Measurements from ENCODE around the gene MAPK8IP1.
"Not testable (repeated sequence)": the region's sequence is repeated elsewhere in the genome, so short reads cannot be mapped to it uniquely, and the experiment has no call there.

The MAPK8IP1 gene

GRCh38 chr11:45902452-45903380 lies 17.3 kb downstream of the MAPK8IP1 start:
- WGBS, result 95% methylated on average over 56 of the region's 56 CpGs
- H2BK12ac ChIP-seq (ENCODE audit: low read length in 2 of 2), result no peak overlapping the region

GRCh38 chr11:45904309-45904915 lies 19.0 kb downstream of the MAPK8IP1 start:
- no peak overlapping the region for H3K4me3 ChIP-seq (ENCODE audit: insufficient read depth in 1 of 2, low read depth in 1 of 2, low read length in 2 of 2)
- H2BK120ac ChIP-seq (ENCODE audit: low read depth, low read length), result no peak overlapping the region
- H2BK12ac ChIP-seq (ENCODE audit: low read length in 2 of 2), result no peak overlapping the region
- H3K18ac ChIP-seq (ENCODE audit: low read depth in 1 of 2, low read length in 2 of 2), result no peak overlapping the region
- H3K4me2 ChIP-seq (ENCODE audit: low read length, poor library complexity, severe bottlenecking), result no peak overlapping the region
- H3K9ac ChIP-seq (ENCODE audit: low read length), result no peak overlapping the region
- no peak overlapping the region for H3K27ac ChIP-seq (ENCODE audit: low read length, poor library complexity, severe bottlenecking)
- no peak overlapping the region for H2AFZ ChIP-seq (ENCODE audit: low read depth, low read length)
- no peak overlapping the region for H3K4ac ChIP-seq (ENCODE audit: low read depth in 1 of 2, low read length in 2 of 2)
- H4K8ac ChIP-seq (ENCODE audit: low read length), result no peak overlapping the region
- no peak overlapping the region for H3K23ac ChIP-seq (ENCODE audit: low read length in 2 of 2)
- H2AK5ac ChIP-seq (ENCODE audit: low read length, severe bottlenecking), result no peak overlapping the region
- H2BK15ac ChIP-seq (ENCODE audit: low read depth, poor library complexity, severe bottlenecking), result no peak overlapping the region
- peaks cover 0 to 14% of the 10 kb centered on the region in 2 experiments for H3K27me3 ChIP-seq (ENCODE audit: control insufficient read depth in 1 of 2, insufficient read depth in 1 of 2, low read length in 2 of 2)
- no peak overlapping the region for H2BK5ac ChIP-seq (ENCODE audit: low read depth, low read length, poor library complexity, severe bottlenecking)
- H4K91ac ChIP-seq (ENCODE audit: low read length), result no peak overlapping the region
- DNase-seq, result no peak
- WGBS, result 90% methylated on average over 15 of the region's 15 CpGs
- H3K79me1 ChIP-seq (replicated peaks; ENCODE audit: low read length, poor library complexity, severe bottlenecking), result peaks cover 3% of the 10 kb centered on the region
- H3K36me3 ChIP-seq (ENCODE audit: control insufficient read depth in 1 of 2, insufficient read depth in 2 of 2, low read depth in 1 of 2, low read length in 2 of 2), result peaks cover 23 to 38% of the 10 kb centered on the region in 2 experiments
- H3K14ac ChIP-seq (ENCODE audit: low read length in 2 of 2), result no peak overlapping the region
- H3K4me1 ChIP-seq (ENCODE audit: control insufficient read depth, insufficient read depth, low read depth, low read length), result peaks cover 22% of the 10 kb centered on the region
- H3K9me3 ChIP-seq (ENCODE audit: control insufficient read depth, low read length), result no peaks in the 10 kb centered on the region

More at GRCh38 chr11:45902452-45903380, 17.3 kb downstream of the MAPK8IP1 start:
- Histone ChIP-seq H2BK15ac (ENCODE audit: low read depth, poor library complexity, severe bottlenecking) (peak overlapping the region; percentile 33), H2AFZ (ENCODE audit: low read depth, low read length) (no peak overlapping the region), H3K4me1 (ENCODE audit: control insufficient read depth, insufficient read depth, low read depth, low read length) (peaks cover 24% of the 10 kb centered on the region), H3K4me3 (ENCODE audit: insufficient read depth in 1 of 2, low read depth in 1 of 2, low read length in 2 of 2) (no peak overlapping the region), H2BK5ac (ENCODE audit: low read depth, low read length, poor library complexity, severe bottlenecking) (no peak overlapping the region), H4K8ac (ENCODE audit: low read length) (no peak overlapping the region), H3K4me2 (ENCODE audit: low read length, poor library complexity, severe bottlenecking) (no peak overlapping the region), H2AK5ac (ENCODE audit: low read length, severe bottlenecking) (no peak overlapping the region), H3K79me1 (replicated peaks; ENCODE audit: low read length, poor library complexity, severe bottlenecking) (peaks cover 3% of the 10 kb centered on the region), H3K27me3 (ENCODE audit: control insufficient read depth in 1 of 2, insufficient read depth in 1 of 2, low read length in 2 of 2) (peaks cover 0 to 23% of the 10 kb centered on the region in 2 experiments), H3K9ac (ENCODE audit: low read length) (no peak overlapping the region), H3K27ac (ENCODE audit: low read length, poor library complexity, severe bottlenecking) (no peak overlapping the region), H3K14ac (ENCODE audit: low read length in 2 of 2) (no peak overlapping the region), H3K9me3 (ENCODE audit: control insufficient read depth, low read length) (no peaks in the 10 kb centered on the region), H3K18ac (ENCODE audit: low read depth in 1 of 2, low read length in 2 of 2) (no peak overlapping the region), H3K36me3 (ENCODE audit: control insufficient read depth in 1 of 2, insufficient read depth in 2 of 2, low read depth in 1 of 2, low read length in 2 of 2) (peaks cover 18 to 30% of the 10 kb centered on the region in 2 experiments), H4K91ac (ENCODE audit: low read length) (no peak overlapping the region), H2BK120ac (ENCODE audit: low read depth, low read length) (no peak overlapping the region), H3K23ac (ENCODE audit: low read length in 2 of 2) (no peak overlapping the region), H3K4ac (ENCODE audit: low read depth in 1 of 2, low read length in 2 of 2) (no peak overlapping the region)
- DNase-seq, result no peak

DNA sequence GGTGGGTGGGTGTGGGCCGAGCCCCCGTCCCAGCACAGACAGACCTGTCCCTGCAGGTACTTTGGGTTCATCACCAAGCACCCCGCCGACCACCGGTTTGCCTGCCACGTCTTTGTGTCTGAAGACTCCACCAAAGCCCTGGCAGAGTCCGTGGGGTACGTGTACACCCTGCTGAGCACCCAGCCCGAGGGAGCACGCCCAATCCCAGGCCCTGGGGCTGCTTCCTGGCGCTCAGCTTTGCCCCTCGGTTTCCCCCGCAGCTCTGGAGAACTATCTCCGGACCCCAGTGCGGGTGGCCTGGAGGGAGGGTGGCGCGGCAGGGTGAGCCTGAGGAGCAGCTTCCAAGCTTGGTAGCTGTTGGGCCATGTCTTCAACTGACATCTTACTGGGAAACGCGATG lies 19.6 kb downstream of the MAPK8IP1 start:
- H2BK5ac ChIP-seq (ENCODE audit: low read depth, low read length, poor library complexity, severe bottlenecking), result no peak overlapping the region
- H3K23ac ChIP-seq (ENCODE audit: low read length in 2 of 2), result no peak overlapping the region
- no peak overlapping the region for H2BK15ac ChIP-seq (ENCODE audit: low read depth, poor library complexity, severe bottlenecking)
- no peak overlapping the region for H3K9ac ChIP-seq (ENCODE audit: low read length)
- no peak overlapping the region for H3K27ac ChIP-seq (ENCODE audit: low read length, poor library complexity, severe bottlenecking)
- H3K27me3 ChIP-seq (ENCODE audit: control insufficient read depth in 1 of 2, insufficient read depth in 1 of 2, low read length in 2 of 2), result peaks cover 0 to 14% of the 10 kb centered on the region in 2 experiments
- DNase-seq, result no peak
- H3K79me1 ChIP-seq (replicated peaks; ENCODE audit: low read length, poor library complexity, severe bottlenecking), result peaks cover 3% of the 10 kb centered on the region
- peaks cover 18% of the 10 kb centered on the region for H3K4me1 ChIP-seq (ENCODE audit: control insufficient read depth, insufficient read depth, low read depth, low read length)
- no peak overlapping the region for H2BK12ac ChIP-seq (ENCODE audit: low read length in 2 of 2)
- H2AK5ac ChIP-seq (ENCODE audit: low read length, severe bottlenecking), result no peak overlapping the region
- H3K4ac ChIP-seq (ENCODE audit: low read depth in 1 of 2, low read length in 2 of 2), result no peak overlapping the region
- no peak overlapping the region for H2BK120ac ChIP-seq (ENCODE audit: low read depth, low read length)
- 96% methylated on average over 19 of the region's 19 CpGs for WGBS
- no peak overlapping the region for H3K4me2 ChIP-seq (ENCODE audit: low read length, poor library complexity, severe bottlenecking)
- no peak overlapping the region for H3K18ac ChIP-seq (ENCODE audit: low read depth in 1 of 2, low read length in 2 of 2)
- H3K14ac ChIP-seq (ENCODE audit: low read length in 2 of 2), result no peak overlapping the region
- no peaks in the 10 kb centered on the region for H3K9me3 ChIP-seq (ENCODE audit: control insufficient read depth, low read length)
- H4K8ac ChIP-seq (ENCODE audit: low read length), result no peak overlapping the region
- H4K91ac ChIP-seq (ENCODE audit: low read length), result no peak overlapping the region
- H2AFZ ChIP-seq (ENCODE audit: low read depth, low read length), result no peak overlapping the region
- H3K36me3 ChIP-seq (ENCODE audit: control insufficient read depth in 1 of 2, insufficient read depth in 2 of 2, low read depth in 1 of 2, low read length in 2 of 2), result peaks cover 29 to 44% of the 10 kb centered on the region in 2 experiments
- no peak overlapping the region for H3K4me3 ChIP-seq (ENCODE audit: insufficient read depth in 1 of 2, low read depth in 1 of 2, low read length in 2 of 2)

- not testable (repeated sequence) for H3K4me2 ChIP-seq (ENCODE audit: low read length, poor library complexity, severe bottlenecking); H3K9me3 ChIP-seq (ENCODE audit: control insufficient read depth, low read length); H3K27ac ChIP-seq (ENCODE audit: low read length, poor library complexity, severe bottlenecking); H2BK120ac ChIP-seq (ENCODE audit: low read depth, low read length); H2BK12ac ChIP-seq (ENCODE audit: low read length in 2 of 2); H2BK5ac ChIP-seq (ENCODE audit: low read depth, low read length, poor library complexity, severe bottlenecking); H3K23ac ChIP-seq (ENCODE audit: low read length in 2 of 2); H2BK15ac ChIP-seq (ENCODE audit: low read depth, poor library complexity, severe bottlenecking); H2AFZ ChIP-seq (ENCODE audit: low read depth, low read length); H3K79me1 ChIP-seq (replicated peaks; ENCODE audit: low read length, poor library complexity, severe bottlenecking); H3K14ac ChIP-seq (ENCODE audit: low read length in 2 of 2); H4K91ac ChIP-seq (ENCODE audit: low read length); H2AK5ac ChIP-seq (ENCODE audit: low read length, severe bottlenecking); H3K4ac ChIP-seq (ENCODE audit: low read depth in 1 of 2, low read length in 2 of 2); H3K18ac ChIP-seq (ENCODE audit: low read depth in 1 of 2, low read length in 2 of 2); H4K8ac ChIP-seq (ENCODE audit: low read length); H3K4me3 ChIP-seq (ENCODE audit: insufficient read depth in 1 of 2, low read depth in 1 of 2, low read length in 2 of 2); H3K9ac ChIP-seq (ENCODE audit: low read length); DNase-seq
- 94% methylated on average over 5 of the region's 6 CpGs for WGBS
- Histone ChIP-seq H3K36me3 (ENCODE audit: control insufficient read depth in 1 of 2, insufficient read depth in 2 of 2, low read depth in 1 of 2, low read length in 2 of 2) (peaks cover 34 to 49% of the 10 kb centered on the region in 2 experiments), H3K4me1 (ENCODE audit: control insufficient read depth, insufficient read depth, low read depth, low read length) (peaks cover 14% of the 10 kb centered on the region), H3K27me3 (ENCODE audit: control insufficient read depth in 1 of 2, insufficient read depth in 1 of 2, low read length in 2 of 2) (peaks cover 0 to 12% of the 10 kb centered on the region in 2 experiments)
These were observed 20.1 kb downstream of the MAPK8IP1 start for GRCh38 chr11:45905576-45905975.
